ENCODE results near the gene SLC9A9. TPM values are rescaled to one million over a fixed set of nuclear protein-coding genes. Genes with fewer than 3 reads are reported as not detected.
"Not testable (repeated sequence)": the region's sequence is repeated elsewhere in the genome, so short reads cannot be mapped to it uniquely, and the experiment has no call there.

SLC9A9 gene
- total and polyA plus RNA-seq, 8 donors = 0.58 to 29.7 (median 14.0) TPM

DNA sequence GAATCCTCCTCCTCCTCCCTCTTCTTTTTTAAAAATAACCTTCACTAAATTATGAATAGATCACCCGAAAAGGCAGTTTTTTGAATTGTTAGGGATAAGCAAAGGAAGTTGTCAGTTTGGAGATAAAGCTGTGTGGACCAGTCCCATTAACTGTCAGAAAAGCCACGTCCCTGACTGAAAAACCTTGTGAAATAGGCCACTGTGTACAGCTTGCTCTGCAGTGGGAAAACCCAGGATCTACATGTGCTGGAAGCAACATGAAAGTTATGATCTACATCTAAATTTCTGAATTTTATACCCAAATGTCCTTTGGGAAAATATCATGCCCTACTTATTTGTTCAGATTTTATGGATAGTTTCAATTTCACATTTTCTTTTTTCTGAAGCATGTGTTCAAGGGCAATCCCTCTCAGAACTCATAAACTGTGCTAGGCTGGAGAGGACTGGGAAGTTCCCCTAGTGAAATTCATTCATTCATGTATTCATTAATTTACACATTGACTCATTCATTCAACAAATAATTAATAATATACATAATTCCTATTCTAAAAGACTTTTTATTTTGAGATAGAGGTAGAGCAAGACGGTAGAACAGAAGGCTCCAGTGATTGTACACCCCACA lies 149.5 kb downstream of the SLC9A9 start:
- H3K36me3 ChIP-seq = no peaks in the 10 kb centered on the region
- H3K4me1 ChIP-seq = no peaks in the 10 kb centered on the region
- TF ChIP-seq POLR2AphosphoS5 (IDR thresholded peaks at IDR 0.05) (no peak), EP300 (IDR thresholded peaks at IDR 0.05) (no peak), POLR2A (IDR thresholded peaks at IDR 0.05) (no peak)
- TF ChIP-seq, protein P1, sequence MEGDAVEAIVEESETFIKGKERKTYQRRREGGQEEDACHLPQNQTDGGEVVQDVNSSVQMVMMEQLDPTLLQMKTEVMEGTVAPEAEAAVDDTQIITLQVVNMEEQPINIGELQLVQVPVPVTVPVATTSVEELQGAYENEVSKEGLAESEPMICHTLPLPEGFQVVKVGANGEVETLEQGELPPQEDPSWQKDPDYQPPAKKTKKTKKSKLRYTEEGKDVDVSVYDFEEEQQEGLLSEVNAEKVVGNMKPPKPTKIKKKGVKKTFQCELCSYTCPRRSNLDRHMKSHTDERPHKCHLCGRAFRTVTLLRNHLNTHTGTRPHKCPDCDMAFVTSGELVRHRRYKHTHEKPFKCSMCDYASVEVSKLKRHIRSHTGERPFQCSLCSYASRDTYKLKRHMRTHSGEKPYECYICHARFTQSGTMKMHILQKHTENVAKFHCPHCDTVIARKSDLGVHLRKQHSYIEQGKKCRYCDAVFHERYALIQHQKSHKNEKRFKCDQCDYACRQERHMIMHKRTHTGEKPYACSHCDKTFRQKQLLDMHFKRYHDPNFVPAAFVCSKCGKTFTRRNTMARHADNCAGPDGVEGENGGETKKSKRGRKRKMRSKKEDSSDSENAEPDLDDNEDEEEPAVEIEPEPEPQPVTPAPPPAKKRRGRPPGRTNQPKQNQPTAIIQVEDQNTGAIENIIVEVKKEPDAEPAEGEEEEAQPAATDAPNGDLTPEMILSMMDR (IDR thresholded peaks at IDR 0.05) = no peak
- 59 to 78% (median 64%) methylated on average over 3 of the region's 3 CpGs for WGBS, 5 donors
- intact Hi-C loops (cut with DNase I; ENCODE audit: low total_unique reads) = no loop called here
- no peaks in the 10 kb centered on the region for H3K27me3 ChIP-seq
- no peak overlapping the region for H3K4me3 ChIP-seq
- no peak overlapping the region for H3K27ac ChIP-seq
- H3K9me3 ChIP-seq = no peaks in the 10 kb centered on the region
- DNase-seq = no peak

DNA sequence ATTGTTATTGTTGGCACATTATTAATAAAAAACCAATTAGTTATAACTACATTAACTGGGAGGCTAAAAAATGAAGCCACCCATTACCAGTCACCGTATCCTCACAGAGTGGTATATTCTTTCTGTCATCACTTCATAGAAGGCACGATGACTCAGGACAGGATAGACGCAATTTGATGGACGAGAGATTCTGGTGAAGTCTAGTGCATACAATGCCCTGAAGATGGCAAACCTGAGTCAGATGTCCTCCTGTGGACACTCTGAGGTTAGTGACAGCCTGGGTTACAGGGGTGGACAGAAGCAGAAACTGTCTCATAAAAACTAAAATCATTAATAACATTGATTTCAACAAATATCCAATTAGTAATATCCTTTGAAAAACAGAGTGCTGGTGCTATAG lies 150.3 kb downstream of the SLC9A9 start:
- Histone ChIP-seq H3K4me3 (no peak overlapping the region), H3K36me3 (no peaks in the 10 kb centered on the region), H3K4me1 (no peaks in the 10 kb centered on the region), H3K27me3 (no peaks in the 10 kb centered on the region), H3K9me3 (no peaks in the 10 kb centered on the region), H3K27ac (no peak overlapping the region)
- DNase-seq = no peak
- intact Hi-C loops (cut with DNase I; ENCODE audit: low total_unique reads) = no loop called here
- 82 to 90% (median 86%) methylated on average over 4 of the region's 4 CpGs for WGBS, 5 donors
- TF ChIP-seq EP300 (IDR thresholded peaks at IDR 0.05) (no peak), POLR2A (IDR thresholded peaks at IDR 0.05) (no peak), POLR2AphosphoS5 (IDR thresholded peaks at IDR 0.05) (no peak)
- TF ChIP-seq, protein P1 (IDR thresholded peaks at IDR 0.05) = no peak

DNA sequence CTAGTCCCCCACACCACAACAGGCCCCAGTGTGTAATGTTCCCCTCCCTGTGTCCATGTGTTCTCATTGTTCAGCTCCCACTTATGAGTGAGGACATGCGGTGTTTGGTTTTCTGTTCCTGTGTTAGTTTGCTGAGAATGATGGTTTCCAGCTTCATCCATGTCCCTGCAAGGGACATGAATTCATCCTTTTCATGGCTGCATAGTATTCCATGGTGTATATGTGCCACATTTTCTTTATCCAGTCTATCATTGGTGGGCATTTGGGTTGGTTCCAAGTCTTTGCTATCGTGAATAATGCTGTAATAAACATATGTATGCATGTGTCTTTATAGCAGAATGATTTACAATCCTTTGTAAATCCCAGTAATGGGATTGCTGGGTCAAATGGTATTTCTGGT lies 152.9 kb downstream of the SLC9A9 start:
- H3K9me3 ChIP-seq; H3K4me3 ChIP-seq; intact Hi-C loops (cut with DNase I; ENCODE audit: low total_unique reads); H3K27ac ChIP-seq; DNase-seq; H3K36me3 ChIP-seq; H3K4me1 ChIP-seq; H3K27me3 ChIP-seq: not testable (repeated sequence)
- WGBS, 5 donors = 44 to 76% (median 57%) methylated on average over 2 of the region's 2 CpGs

DNA sequence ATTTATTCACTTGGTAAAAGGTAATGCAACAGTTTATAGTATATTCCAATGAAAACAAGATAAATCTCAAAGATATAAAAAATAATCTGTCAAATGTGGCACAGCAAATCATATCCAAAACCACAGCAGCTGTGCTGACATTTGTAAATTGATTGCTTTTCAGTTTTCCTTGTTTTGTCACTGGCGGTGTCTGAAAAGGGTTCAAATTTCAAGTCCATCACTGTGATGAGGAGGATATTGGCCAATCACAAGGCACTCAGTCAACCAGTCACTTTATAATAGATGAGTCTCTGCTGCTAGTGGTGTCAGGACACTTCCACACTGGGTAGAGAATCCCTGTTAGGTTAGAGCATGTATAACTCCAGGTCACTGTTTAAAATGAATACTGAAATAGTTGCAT lies 154.8 kb downstream of the SLC9A9 start:
- intact Hi-C loops (cut with DNase I; ENCODE audit: low total_unique reads) = no loop called here
- no peaks in the 10 kb centered on the region for H3K36me3 ChIP-seq
- H3K27ac ChIP-seq = no peak overlapping the region
- DNase-seq = no peak
- TF ChIP-seq POLR2A (IDR thresholded peaks at IDR 0.05) = no peak
- no peak for TF ChIP-seq POLR2AphosphoS5 (IDR thresholded peaks at IDR 0.05)
- TF ChIP-seq, protein P1 (IDR thresholded peaks at IDR 0.05) = no peak
- no peak for TF ChIP-seq EP300 (IDR thresholded peaks at IDR 0.05)
- H3K4me3 ChIP-seq = no peak overlapping the region
- H3K27me3 ChIP-seq = no peaks in the 10 kb centered on the region
- H3K4me1 ChIP-seq = no peaks in the 10 kb centered on the region
- H3K9me3 ChIP-seq = no peaks in the 10 kb centered on the region
- 59 to 91% (median 80%) methylated on average over 1 of the region's 1 CpG for WGBS, 5 donors

DNA sequence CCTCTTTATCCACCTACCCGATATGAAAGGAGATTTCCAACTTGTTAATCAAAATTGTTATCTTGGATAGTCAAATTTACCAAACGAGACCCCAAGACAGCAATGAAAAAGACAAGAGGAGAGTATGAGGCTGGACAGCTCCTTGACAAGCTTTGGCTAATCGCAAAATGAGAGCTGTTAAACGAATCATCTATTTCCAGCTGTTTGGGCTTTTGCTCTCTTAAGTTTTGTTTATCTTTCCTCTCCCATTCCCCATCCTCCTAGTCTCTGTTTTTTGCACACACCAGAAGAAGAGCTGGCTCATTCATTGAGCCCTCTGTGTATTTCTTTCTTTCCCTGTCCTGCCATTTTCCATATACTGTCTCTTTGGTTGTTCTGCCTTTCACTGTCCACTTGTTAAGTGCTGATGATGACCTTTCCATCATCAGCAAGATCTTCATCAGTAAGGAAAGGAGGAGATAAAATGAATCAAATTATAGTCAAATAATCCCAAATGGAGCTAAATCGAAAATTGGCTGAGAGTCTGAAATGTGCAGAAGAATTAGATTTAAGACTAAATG lies 161.6 kb downstream of the SLC9A9 start:
- 53 to 66% (median 57%) methylated on average over 5 of the region's 5 CpGs for WGBS, 5 donors
- H3K4me3 ChIP-seq = no peak overlapping the region
- H3K27me3 ChIP-seq = no peaks in the 10 kb centered on the region
- H3K27ac ChIP-seq = no peak overlapping the region
- no peak for TF ChIP-seq POLR2AphosphoS5 (IDR thresholded peaks at IDR 0.05)
- TF ChIP-seq EP300 (IDR thresholded peaks at IDR 0.05) = no peak
- no peak for TF ChIP-seq POLR2A (IDR thresholded peaks at IDR 0.05)
- TF ChIP-seq, protein P1 (IDR thresholded peaks at IDR 0.05) = no peak
- H3K36me3 ChIP-seq = no peaks in the 10 kb centered on the region
- intact Hi-C loops (cut with DNase I; ENCODE audit: low total_unique reads) = no loop called here
- peak in 1 of 2 donors; percentile 14 for DNase-seq
- no peaks in the 10 kb centered on the region for H3K4me1 ChIP-seq
- H3K9me3 ChIP-seq = no peaks in the 10 kb centered on the region
